Measurements from ENCODE around the gene ARHGEF10L. TPM values are rescaled to one million over a fixed set of nuclear protein-coding genes. Genes with fewer than 3 reads are reported as not detected.
"Not testable (repeated sequence)": the region's sequence is repeated elsewhere in the genome, so short reads cannot be mapped to it uniquely, and the experiment has no call there.

The ARHGEF10L gene
- total RNA-seq, 1 donor from 2014 or later: 34.3 TPM

DNA sequence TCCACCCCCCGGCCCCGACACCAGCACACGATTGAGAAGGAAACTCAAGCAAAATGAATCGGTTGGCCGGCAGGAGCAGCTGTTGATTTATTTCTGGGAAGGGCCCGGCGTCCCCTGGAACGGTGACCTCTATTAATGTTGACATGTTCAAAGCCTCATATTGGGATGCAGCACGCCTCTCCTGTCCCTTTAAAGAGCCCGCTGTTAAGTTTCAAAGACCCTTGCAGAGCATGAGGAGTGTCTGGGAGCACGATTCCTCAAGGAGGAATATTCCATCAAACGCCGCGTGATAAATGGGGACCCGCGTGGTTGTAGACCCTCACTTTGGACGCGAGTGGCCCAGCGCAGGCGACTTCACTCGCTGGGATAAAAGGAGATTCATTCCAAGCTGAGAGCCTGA lies 194.2 kb downstream of the ARHGEF10L start:
- DNase-seq (ENCODE audit: low spot score) (no peak), ATAC-seq (no peak)
- intact Hi-C loops (cut with DNase I): no loop called here

DNA sequence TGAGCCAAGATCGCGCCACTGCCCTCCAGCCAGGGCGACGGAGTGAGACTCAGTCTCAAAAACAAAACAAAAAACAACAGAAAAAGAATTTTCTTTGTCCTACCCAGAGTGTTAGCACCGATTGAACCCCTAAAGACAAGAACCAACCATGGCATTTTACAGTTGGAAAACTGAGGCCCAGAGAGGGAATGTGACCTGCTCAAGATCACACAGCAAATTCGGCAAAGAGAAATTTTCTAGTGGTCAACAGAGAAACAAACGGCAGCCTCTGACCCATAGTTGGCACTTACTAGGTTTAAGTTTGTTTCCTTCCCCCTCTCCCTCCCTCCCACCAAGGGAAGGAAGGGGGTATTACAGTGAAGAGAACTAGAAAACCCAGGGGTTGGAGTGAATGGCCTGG lies 195.1 kb downstream of the ARHGEF10L start:
- ATAC-seq (no peak), DNase-seq (ENCODE audit: low spot score) (no peak)
- intact Hi-C loops (cut with DNase I): no loop called here

DNA sequence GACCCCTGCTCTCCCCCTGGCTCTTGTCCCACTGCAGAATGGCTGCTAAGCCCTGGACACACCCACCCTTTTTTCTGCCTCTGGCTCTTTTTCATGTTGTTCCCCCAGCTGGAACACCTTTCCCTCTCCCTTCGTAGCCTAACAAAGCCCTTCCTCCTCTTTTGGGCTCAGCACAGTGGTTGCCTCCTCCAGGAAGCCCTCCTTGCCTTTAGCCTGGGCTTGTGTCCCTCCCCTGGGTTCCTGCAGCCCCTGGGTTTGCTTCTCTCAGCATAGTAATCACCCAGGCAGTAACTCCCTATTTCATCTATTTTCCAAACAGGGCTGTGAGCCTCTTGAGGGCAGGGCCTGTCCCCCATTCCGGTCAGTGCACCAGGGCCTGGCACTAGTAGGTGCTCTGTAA lies 195.8 kb downstream of the ARHGEF10L start:
- intact Hi-C loops (cut with DNase I): no loop called here
- no peak for DNase-seq (ENCODE audit: low spot score)
- ATAC-seq: no peak

DNA sequence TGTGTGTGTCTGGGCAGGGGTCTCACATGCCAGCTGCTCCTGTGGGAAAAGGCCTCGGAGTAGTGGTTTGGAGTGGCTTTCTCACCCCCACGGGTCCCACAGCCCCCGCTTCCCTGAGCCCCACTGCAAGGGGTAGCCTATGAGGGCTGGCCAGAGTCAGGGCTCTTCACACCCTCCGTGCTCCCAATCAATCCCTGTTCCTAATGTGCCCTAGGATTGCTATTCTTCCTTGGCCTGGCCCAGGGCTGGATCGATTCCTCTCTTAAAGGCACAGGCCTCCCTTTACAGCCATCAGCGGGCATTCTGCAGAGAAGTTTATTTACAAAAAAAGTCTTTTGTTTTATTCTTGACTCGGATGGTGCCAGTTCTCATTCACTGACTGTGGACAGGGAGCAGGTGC lies 196.3 kb downstream of the ARHGEF10L start:
- no peak for DNase-seq (ENCODE audit: low spot score)
- no peak for ATAC-seq
- intact Hi-C loops (cut with DNase I): no loop called here

DNA sequence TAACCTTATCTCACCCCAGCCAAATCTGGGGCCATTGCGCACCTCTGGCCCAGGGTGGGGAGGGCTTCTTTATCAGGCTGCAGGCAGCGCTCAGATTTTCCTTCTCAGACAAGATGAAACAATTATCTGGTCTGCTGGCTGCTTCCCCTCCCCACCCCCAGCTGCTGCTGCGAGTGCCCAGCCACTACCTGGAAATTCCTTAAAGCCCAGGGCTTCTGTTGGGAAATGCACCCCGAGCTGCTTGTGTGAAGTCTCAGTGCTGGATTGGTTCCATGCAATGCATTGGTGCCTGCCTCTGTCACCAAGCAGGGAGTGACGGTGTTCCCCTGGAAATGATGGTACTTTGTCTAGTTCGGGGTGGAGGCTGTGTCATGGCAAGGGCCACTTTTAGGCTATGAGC lies 197.1 kb downstream of the ARHGEF10L start:
- intact Hi-C loops (cut with DNase I): no loop called here
- ATAC-seq (no peak), DNase-seq (ENCODE audit: low spot score) (no peak)

DNA sequence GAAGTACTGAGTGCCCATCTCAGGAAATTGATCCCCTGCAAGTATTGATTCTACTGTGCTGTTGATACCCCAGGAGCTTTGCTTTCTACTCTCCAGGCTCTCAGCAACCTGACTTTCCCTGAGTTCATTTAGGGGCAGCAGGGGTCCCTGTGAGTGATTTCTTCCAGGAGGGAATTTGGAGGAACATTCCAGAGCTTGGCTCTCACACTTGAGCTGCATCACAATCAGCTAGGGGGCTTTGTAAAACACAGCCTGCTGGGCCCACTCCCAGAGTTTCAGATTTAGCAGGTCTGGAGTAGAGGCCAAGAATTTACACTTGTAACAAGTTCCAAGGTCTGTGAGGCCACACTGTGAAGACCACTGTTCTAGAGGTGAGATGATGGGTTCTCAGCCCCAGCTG lies 199.6 kb downstream of the ARHGEF10L start:
- intact Hi-C loops (cut with DNase I): no loop called here
- no peak for ATAC-seq
- no peak for DNase-seq (ENCODE audit: low spot score)

DNA sequence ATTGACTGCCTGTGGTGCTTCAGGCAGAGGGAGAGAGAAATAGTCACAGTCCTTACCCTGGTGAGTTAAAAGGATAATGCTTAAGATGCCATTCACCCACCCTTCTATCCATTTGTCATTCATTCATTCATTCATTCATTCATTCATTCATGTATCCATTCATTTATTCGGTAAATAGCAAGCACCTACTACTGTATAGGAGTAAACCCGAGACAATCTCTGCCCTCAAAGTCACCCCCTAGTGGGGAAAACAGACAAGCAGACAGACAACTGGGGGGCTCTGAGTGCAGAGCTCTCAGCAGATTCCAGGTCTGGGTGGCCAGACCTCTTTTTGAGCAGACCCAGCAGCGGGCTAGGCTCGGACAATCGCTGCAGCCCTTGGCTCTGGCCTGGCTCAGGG lies 201.6 kb downstream of the ARHGEF10L start:
- no peak for DNase-seq (ENCODE audit: low spot score)
- intact Hi-C loops (cut with DNase I): no loop called here

DNA sequence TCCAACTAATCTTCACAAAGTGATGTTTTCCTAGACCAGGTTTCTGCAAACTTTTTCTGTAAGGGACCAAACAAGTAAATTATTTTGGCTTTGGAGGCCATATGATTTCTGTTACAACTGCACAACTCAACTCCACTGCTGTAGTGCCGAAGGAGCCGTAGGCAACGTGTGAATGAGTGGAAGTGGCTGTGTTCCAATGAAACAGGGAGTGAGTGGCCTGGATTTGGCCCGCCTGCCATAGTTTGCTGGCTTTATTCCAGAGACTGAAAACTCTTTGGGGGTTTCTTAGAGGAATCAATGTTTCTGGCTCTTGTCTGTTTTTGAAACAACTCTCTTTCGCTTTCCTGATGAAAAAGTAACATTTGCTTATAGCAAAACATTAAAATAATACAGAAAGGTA lies 203.1 kb downstream of the ARHGEF10L start:
- ATAC-seq: no peak
- no peak for DNase-seq (ENCODE audit: low spot score)
- intact Hi-C loops (cut with DNase I): no loop called here

More for the DNA sequence above, 201.6 kb downstream of the ARHGEF10L start:
- ATAC-seq: no peak

DNA sequence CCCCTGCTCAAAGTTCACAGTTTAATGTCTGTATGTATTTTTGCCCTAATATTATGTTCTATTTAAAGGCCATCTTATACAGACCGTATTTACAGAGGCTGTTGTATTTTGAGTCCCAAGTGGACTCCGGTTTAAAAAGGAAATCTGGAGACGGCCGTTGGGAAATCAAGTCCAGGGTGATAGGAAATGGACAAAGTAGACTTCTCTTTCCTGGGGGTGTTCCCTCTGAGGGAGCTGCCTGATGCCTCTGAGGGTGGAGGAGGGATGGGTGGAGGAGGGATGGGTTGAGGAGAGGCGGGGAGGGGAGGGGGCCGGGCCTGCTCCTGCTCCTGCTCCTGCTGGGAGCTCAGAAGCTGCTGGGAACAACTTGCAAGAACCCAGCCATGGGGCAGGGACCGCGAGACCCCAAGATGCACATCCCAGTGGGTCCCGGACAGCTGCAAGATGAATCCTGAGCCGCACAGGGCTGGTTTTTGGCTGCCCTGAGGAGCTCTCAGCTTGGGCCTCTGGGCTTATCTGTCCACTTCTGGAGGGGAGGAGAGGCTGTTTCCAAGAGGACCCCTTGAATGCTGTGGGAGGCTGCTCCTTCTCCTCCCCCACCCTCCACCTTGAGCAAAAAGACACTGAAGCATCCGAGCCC lies 203.6 kb downstream of the ARHGEF10L start:
- intact Hi-C loops (cut with DNase I): no loop called here
- ATAC-seq: no peak
- DNase-seq (ENCODE audit: low spot score): no peak

DNA sequence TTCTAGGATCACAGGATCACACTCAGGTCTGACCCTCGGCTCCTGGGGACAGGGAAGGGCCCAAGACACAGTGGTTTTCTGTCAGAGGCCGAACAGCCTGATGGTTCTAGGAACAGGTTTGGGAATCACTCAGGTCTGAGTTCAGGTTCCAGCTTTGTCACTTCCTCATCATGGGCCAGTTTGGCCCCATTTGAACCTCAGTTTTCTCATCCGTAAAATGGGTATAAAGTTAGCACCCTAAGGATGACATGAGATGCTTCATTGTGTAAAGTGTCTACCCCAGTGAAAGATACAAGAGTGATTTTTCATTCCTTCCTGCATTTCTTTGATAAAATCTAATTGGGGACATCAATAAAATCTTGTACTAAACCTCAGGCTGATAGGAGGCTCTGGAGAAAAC lies 204.4 kb downstream of the ARHGEF10L start:
- ATAC-seq (no peak), DNase-seq (ENCODE audit: low spot score) (no peak)

DNA sequence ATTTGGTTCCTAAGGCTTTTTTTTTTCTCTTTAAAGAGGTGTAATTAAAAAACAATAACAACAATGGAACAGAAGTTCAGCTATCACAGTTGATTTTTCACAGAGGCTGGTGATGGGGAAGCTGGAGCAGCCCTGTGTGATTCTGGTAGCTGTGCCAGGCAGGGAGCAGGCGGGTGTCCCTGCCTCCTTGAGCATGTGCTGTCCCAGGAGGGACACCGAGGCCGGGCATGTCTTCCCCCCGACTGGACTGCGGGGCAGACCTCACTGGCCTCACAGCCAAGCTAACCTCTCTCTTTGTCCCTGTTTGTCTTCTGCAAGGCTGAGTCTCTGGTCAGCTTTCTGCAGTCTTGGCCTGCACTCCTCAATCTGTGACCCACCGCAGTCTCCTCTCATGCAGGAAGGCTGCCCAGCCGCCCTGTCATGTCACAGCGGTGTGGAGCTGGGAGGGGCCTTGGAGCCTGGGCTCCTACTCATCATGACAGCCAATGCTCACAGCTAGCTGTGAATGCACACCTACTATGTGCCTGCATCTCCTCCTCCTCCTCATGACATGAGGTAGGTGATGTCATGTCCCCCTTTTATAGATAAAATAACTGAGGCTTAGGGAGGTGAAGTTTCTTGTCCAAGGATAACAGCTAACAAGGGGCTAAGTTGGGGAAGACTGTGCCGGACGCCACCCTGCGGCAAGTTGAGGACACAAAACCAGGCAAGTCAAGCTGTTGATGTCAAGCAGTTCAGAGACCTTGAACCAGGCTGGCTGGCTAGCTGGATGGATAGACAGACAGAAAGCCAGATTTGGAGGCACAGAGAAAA lies 205.4 kb downstream of the ARHGEF10L start:
- DNase-seq (ENCODE audit: low spot score) (no peak), ATAC-seq (no peak)
- intact Hi-C loops (cut with DNase I): no loop called here

More for the DNA sequence above, 204.4 kb downstream of the ARHGEF10L start:
- intact Hi-C loops (cut with DNase I): no loop called here

DNA sequence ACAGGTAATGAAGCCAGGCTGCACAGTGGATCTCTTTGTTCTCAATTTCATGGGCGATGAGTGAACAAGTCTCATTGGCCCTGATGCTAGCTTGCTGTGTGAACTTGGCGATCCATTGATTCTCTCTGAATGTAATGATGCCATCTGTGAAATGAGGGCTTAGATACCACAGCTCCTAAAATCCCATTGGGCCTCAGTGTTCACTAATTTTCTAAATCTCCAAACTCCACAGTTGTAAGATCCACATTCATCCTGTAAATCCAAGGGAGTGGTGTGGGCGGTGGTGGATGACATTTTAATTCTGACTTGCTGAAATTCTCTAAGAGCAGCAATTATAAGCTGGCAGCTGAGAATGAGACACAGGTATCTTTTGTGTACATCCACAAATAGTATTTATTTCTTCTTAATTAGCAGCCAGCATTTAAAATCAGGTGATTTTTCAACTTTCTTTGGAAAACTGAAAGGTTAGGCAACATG lies 206.0 kb downstream of the ARHGEF10L start:
- ATAC-seq: no peak
- intact Hi-C loops (cut with DNase I): no loop called here
- no peak for DNase-seq (ENCODE audit: low spot score)

DNA sequence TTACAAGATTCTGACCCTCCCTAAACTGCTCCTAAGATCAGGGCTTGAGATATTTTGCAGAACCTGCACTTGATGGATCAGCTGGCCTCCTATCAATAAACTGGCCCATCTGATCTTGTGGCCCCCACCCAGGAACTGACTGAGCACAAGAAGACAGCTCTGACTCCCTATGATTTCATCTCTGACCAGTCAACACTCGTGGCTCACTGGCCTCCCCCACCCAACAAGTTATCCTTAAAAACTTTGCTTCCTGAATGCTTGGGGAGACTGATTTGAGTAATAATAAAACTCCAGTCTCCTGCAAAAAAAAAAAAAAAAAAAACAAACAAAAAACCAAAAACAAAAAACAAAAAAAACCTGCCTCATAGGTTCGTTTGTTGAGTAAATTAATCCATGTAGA lies 206.8 kb downstream of the ARHGEF10L start:
- intact Hi-C loops (cut with DNase I); ATAC-seq; DNase-seq (ENCODE audit: low spot score): not testable (repeated sequence)

DNA sequence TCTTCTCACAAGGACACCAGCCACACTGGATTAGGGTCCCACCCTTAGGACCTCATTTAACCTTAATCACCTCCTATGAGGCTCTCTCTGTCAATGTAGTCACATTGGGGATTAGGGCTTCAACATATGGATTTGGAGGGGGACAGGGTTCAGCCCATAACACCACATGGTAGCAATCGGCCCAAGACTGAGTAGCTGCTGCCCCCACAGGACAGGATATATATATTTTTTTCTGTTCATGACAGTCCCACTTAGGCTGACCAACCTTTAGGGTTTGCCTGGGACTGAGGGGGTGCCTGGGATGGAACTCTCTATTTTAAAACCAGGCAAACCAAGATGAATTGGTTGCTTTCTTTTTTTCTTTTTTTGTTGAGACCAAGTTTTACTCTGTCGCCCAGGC lies 207.4 kb downstream of the ARHGEF10L start:
- DNase-seq (ENCODE audit: low spot score) (no peak), ATAC-seq (no peak)

More for the DNA sequence above, 207.4 kb downstream of the ARHGEF10L start:
- intact Hi-C loops (cut with DNase I): no loop called here

Other genes starting within 250 kb of the ARHGEF10L start
- gene PADI4, start 231.5 kb upstream of the ARHGEF10L start, total RNA-seq: 3.8 TPM
- gene PADI6, start 167.5 kb upstream of the ARHGEF10L start, total RNA-seq: not detected
- gene RCC2, start 100.0 kb upstream of the ARHGEF10L start, total RNA-seq: 29.6 TPM
- gene ACTL8, start 215.6 kb downstream of the ARHGEF10L start, total RNA-seq: not detected

Data from sciatic nerve (tissue), 2 donors.